ENCODE results near the gene SLC41A1.

SLC41A1 gene

DNA sequence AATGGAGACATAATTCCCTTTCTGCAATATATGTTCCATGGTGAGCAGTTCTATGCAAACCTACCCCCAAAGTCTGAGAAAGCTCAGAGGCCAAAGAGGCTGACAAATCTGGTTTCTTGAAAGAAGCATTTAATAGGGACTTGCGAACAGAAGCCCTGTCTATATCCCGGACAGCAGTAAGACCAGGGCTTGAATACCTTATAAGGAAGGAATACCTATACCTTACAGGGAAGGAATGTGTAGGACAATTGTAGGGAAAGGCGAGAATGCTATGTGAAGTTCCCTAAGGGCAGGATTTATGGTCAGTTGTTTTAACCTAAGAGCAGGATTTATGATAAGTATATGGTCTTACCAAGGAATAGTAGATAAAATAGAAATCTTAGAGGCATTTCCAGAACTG, 5.0 kb upstream of the SLC41A1 start:
- no peak for DNase-seq

DNA sequence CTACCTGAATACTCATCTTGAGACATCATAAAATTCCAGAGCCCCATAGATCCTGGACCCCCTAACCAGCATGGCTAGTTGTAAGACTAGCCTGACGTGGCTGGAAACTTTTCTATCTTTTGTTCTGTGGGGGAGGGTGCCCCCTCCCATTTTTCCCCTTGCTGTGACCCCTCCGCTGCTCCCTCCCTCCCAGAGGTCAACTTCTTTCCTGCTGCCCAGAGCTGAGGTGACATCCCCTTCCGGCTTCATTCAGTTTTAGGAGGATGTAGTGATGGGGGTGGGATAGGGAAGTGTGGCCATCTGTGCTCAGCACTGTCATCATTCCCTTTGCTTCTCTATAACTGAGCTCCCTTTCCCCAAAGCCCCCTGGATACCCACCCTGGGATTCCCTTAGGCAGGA, 4.4 kb upstream of the SLC41A1 start:
- no peak for DNase-seq

DNA sequence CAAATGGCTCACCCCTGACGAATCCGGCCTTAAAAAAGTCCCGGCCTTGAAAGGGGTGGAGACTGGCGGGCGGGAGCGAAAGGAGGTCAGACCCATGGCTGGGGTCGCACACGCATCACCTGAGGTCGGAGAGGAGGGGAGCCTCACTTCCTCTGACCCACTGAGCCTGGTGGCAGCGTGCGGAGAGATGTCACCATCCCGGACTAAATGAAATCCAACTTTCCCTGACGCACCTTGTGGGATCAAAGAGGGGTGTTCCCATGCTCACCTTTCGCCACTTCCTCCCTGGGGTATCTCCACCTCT, 709 bp upstream of the SLC41A1 start:
- no peak for DNase-seq

DNA sequence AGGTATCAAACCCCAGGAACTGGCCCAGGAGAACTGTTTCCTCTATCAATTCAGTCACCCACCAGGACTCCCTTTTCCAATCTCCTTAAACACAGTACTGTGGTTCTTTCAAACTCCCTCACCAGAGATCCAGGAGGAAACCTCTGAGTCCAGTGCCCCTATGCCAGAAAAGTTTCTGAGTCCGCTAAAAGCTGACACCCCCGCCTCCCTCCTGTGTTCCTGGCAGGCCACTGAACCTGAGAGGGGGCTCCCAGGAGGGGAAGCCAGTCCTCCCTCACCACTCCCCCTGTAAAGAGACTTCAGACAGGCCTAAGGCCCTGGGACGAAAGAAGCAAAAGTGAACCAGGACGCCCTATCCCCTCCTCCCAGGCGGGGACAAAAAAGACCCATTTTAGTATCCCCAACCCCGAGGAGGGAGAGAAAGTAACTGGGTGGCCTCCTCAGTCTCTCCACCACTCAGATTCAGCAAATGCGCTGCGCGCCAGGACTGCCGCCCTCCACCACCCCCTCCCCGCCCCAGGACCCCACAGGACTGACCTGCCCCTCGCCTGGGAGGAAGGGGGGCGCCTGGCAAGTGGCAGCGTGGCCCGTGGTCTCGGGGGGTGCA, 624 bp downstream of the SLC41A1 start:
- DNase-seq: no peak

DNA sequence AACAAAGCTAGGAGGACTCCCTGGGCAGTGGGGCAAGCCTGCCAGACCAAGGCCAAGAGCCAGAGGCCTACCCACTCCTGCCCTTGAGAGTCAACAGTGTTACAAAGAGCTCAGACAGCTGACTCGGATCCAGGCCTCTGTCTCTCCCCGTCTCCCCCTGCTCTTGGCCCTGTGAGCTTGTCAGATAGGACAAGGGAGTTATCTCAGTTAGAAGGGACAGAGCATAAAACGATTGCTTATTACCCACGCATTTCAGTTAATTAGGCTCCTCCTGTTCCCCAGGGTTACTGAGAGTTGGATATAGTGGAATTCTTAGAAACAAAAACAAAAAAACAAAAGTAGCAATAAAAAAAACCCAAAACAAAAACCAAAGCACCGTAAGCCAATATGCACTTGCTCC, 1.3 kb downstream of the SLC41A1 start:
- no peak for DNase-seq

DNA sequence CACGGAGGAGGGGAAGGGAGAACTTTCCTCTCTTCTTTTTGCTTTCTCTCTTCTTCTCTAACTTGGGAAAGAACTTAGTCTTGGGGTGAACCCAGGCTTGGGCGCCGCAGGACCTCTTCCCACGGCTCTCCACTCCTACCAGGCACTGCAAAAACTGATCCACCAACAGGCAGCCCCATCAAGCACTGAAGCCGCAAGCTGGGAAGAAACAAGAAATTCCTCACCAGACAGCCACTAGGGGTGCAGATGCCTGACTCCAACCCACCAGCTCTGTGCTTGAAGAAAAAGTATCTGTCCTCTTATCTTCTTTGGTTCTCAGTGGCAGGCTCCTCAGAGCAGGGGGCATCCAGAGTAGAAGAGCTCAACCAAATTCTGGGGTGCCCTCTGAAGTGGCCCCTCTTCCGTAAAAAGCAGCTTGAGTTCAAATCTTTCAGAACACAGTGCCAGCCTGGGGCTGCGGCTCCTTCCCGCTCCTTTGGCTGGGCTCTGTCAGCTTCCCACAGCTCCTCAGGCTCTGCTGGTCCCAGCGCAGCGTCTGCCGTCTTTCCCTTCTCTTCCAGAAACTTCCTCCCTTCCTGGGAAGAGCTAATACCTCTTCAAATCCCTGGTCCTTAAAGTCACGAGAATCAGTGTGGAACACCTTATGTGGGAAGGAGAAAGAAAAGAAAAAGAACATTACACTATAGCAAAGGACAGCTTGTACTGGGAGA, 2.4 kb downstream of the SLC41A1 start:
- DNase-seq: no peak

DNA sequence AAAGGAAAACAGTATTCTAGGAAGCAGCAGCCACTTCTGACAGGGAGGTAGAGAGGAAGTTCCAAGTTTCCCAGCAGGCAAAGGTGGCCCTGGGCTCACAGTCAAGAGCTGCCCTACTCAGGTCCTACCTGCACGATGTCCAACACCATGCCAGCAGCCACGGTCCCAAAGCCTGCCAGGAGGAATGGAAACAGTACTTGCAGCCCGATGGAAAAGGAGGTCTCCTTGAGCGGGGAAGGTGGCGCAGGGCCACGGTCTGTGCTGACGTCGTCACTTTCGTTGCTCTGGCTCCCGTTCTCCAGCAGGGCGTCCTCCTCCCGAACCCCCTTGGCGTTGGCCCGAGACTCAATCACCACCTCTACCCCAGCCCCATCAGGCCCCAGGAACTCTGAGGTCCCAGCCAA, 3.1 kb downstream of the SLC41A1 start:
- no peak for DNase-seq

DNA sequence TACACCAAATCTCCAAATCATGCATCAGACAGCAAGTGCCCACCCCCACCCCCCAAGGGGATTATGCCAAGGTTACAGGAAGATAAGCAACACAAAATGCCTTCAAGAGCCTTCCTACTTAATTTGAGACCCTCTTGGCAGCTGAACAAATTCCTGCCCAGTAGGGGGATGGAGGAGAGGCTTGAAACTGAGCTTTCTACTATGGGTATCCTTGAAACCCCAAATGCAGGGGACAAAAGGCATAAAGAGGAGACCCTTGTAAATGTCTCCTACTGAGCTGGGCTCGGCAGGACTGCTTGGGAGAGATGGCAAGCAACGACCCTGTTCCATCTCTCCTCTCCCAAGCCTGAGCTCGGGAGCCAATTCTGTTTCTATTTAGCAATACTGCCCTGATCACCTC, 3.5 kb downstream of the SLC41A1 start:
- no peak for DNase-seq

DNA sequence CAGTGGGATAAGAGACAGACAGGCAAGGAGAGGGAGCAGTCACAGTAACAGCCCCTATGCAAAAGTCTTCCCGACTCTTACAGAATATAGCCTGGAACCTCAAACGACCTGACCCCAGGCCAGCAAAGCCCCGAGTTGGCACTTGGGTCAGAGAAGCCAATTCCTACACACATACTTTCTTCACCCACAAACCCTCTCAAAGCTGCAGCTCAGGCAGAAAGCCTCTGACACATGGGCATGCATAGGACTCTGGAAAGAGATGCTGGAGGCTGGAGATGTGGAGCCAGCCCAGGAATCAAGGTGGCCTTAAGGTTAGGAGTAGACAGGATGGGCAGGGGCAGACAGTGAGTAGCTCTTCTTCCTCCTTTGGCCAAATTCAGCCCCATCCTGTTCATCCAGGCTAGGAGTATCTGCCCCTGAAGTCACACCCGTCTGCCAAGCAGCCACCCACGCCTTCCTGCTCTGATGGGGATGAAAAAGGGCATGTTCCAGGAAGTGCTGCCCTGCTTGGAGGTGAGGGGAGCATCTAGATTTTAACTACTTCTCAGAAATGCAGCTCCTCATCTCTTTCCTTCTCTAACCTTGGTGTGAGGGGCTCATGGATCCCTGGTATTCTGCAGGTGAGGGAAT, 7.8 kb downstream of the SLC41A1 start:
- DNase-seq: no peak

DNA sequence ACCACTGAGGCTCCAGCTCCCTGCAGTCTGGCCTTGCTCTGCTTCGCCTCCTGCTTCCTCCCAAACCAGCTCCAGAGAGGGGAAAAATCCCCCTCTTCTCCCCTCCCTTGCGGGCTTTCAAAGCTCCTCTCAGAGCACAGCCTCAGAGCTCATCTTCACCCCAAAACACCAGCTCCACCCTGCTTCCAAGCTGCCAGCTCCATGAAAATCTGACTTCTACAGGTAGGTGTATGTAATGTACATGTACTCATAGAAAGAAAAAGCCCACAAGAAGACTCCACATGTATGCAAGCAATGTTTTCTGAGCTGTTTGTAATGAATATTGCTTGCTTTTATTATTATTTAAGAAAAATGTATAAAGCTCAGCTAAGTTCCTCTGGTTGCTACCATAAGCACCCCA, 8.4 kb downstream of the SLC41A1 start:
- no peak for DNase-seq

DNA sequence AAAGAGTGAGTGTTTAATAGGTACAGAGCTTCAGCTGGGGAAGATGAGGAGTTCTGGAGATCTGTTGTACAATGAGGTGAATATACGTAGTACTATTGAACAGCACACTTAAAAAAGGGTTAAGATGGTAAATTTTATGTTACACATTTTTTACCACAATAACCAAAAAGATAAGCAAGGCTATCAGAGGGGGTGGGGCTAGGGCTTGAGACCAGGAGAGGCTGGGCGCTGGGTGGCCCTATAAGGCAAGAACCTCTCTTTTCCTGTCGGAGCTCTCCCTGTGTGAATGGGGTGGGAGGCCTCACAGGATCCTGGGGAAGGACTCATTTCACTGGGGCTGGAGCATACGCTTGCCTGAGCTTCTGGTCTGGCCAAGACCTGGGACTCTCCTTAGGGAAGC, 9.0 kb downstream of the SLC41A1 start:
- no peak for DNase-seq

DNA sequence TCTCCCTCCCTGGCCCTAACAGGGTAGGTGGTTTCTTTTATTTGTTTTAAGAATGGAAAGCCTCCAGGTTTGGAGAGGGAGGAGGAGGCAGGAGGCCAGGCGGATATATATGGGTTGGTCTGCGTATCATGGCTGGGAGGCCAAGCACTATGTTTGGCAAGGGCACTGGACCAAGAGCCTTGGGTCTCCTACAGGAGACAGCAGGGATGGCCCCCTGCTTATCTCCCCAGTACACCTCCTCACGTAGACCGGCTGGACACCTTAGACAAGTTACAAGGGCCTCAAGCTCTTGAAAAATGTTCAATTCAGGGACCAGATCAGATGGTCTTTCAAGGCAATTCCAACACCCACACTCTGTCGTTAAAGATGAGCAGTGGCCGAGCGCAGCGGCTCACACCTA, 10.9 kb downstream of the SLC41A1 start:
- no peak for DNase-seq

DNA sequence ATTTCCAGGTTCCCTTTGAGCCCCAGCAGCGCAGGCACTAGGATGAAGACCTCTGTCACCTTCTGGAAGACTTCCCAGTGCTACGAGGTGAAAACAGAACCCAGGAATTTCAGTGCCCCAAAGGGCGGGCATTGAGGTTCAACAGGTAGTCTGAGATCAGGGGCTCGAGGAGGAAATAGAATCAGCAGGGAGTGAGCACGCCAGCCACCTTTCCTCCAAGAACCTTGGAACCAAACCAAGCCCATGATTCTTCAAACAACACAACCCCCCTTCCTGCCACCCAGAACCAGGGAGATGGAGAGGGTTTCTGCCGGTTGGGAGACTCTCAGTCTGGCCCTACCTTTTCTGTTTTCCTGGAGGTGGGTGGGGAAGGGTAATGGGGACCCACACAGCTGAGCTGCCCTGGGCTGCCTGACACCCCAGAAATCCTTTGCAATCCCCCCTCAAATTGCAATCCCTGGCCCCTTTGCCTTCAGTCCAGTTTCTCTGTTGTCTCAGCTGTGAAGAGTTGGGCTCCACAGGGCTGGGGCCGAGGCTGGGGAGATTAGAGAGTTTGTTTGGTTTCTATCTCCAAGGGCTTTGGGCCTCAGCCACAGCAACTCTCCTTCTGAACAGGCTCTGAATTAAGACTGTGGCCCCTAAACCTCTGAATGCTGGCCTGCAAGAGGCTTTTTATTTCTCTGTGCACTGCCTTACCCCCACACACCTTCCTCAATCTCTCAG, 11.9 kb downstream of the SLC41A1 start:
- DNase-seq: no peak

DNA sequence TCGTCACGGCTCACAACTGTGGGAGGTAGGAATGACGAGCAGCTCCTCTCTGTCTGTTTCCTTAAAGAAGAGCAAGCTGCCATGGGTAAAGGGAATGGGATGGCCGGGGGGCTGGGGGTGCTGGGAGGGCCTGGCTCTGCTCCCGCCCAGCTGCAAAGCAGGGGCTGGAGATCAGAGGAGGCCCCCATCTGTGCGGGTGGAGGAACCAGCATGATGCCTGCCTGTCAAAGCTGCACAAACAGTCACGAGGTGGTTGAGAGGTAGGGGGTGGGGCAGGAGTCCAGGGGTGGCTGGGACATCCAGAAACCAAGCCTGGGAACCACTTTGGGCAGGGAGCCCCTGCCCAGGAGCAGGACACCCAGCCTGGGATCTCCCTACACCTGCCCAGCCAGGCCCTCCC, 12.6 kb downstream of the SLC41A1 start:
- no peak for DNase-seq

DNA sequence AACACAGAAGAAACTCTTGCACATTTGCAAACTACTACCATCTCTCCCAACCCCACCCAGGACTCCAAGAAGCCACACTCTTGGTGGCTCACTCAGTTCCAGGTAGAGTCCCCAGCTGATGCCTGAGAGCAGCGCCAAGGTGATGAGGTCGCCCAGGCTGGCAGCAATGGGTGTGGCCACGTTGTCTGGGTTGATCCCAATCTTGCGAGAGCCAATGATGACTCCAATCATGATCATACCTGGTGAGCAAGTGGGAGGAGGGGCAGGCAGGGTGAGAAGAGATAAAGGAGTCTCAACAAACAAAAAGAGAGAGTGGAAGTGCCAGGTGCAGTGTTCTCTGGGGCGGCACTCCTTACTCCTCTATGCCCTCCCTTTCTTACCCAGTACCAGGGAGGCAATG, 14.4 kb downstream of the SLC41A1 start:
- DNase-seq: no peak

DNA sequence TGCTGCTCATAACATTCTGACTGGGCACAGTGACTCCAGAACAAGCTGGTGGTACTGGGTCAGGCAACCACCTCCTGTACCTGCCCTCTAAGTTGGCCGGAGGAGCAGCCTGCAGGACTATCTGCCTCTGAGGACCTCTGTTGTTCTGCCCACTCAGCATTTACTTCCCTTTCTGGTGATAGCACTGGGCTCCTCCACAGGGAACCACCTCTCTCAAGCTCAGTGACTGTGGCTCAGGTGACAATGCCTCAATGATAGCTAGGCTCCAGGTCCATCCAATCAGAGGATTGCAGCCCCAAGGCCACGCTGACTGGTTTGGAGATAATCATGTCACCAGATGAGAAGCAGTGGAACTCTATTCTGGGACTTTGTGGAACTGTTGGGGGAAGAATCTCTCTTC, 15.8 kb downstream of the SLC41A1 start:
- DNase-seq: no peak

DNA sequence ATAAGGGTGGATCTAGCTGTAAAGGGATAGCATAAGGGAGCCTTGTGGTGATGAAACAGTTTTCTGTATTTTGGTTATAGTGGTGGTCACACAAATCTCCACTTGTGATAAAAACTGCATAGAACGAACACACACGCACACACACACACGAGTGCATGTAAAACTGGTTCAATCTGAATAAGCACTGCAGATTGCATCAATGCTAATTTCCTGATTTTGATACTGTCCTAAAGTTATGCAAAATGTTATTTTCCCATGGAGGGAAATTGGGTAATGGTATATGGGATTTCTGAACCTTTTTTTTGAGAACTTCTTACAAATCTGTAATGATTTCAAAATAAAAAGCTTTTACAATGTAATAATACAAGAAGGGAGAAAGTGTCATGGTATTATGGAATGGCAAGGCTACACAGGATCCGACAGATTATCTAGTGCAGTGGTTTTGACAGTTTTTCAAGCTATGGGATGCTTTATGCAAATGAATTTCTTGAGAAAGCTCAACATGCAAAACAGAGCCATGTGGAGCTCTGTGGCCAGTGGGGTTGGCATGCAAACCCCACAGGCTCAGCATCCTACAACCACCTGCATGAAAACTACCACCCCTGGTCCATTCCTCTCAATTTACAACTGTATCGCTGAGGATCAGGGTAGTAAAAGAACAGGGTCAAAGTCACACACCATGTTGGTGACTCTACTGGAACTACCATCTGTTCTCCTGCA, 18.8 kb downstream of the SLC41A1 start:
- DNase-seq: no peak

DNA sequence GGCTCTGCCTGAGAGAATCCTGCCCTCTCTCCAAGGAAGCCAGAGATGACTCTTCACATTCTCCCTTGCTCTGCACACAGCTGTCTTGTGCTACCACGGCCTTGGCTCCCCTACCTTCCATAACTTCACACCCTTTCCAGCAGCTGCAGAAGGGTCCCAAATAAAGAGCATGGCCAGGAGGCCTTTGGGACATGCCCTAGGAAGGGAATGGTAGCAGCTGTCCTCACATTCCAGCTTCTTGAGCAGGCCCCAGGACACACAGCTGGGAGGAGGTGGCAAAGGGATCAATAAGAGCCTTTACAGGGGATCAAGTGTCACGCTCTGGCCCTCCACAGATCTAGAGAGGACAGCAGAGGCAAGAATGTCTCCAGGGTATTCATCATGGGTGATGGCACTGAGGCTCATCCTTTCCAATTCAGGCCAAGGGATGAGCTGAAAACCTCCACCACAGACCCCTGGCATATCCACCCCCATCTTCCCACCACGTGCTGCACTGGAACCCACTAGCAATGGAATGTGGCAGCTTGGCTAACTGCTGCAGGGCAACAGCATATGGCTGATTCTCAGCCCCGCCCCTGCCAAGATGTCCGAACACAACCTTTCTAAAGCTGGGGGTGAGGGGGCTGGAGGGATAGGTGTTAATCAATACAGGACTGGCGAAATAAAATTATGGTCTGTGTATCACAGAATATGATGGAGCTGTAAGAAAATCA, 19.9 kb downstream of the SLC41A1 start:
- DNase-seq: no peak

DNA sequence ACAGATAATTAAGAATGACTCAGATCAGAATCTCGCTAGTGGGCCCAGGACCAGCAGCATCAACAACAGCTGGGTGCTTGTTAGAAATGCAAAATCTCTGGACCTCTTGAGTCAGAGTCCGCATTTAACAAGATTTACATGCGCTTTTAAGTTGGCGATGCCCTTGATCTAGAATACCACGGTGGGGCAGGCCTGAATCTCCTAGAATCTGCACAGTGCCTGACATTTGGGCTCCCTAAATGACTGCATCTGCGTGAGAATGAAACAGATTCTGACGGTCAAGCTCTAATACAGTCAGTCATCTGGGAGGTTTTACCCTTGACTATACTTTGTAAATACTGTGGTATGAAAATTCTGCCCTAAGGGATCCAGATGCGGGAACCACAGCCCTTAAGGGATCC, 20.5 kb downstream of the SLC41A1 start:
- no peak for DNase-seq

DNA sequence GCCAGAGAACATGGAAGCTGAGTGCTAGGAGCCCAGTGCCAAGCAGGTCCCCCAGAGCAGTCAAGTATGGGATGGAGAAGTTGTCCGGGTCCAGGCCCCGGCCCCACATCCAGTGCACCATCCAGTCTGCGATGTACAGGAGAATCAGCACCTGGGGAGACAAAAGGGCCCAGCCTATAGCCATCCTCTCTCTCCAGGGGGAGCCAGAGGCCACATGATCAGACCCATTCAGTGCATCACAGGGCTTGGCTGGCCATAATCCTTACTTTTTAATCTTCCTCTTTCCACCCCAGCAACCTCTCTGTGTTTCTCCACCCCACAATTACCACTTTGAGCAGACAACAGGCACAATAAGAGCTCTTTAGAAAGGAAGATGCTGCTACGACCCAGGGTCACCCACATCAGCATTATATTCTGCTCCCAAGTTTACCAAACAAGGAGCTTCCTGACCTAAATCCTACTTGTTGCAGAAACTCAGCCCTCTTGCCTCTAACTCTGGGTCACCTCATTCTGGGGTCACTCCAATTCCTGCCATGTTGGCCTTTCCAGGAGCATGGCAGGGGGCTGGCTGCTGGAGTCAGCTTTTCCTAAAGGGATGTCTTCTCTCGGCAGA, 21.3 kb downstream of the SLC41A1 start:
- DNase-seq: peak; percentile 14

DNA sequence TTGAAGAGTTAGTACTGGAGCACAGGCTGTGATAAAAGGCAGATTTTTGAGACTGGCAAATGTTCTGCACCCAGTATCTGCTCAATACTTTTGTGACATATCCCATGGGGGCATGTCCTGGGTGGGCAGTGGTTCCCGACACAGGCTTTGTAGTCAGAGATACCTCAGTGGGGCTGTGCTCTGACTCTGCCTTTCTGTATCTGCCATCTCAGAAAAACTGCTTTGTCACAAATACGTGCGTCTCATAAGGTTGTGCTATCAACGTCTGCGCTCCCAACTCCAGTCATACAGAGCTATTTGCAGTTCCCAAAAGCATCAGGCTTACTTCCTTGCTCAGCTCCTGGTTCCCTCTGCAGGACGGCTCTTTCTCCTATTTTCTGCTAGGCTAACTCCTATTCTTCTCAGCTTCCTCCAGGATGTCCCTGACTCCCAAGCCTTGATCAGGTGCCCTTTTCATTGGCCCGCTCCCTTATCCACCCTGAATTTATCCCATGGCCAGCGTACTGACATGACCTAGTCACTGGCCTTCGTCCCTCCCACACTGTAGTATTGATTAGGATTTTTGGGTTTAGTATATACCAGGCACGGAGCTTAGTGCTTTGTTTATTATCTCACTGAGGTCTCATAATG, 25.6 kb downstream of the SLC41A1 start:
- no peak for DNase-seq

DNA sequence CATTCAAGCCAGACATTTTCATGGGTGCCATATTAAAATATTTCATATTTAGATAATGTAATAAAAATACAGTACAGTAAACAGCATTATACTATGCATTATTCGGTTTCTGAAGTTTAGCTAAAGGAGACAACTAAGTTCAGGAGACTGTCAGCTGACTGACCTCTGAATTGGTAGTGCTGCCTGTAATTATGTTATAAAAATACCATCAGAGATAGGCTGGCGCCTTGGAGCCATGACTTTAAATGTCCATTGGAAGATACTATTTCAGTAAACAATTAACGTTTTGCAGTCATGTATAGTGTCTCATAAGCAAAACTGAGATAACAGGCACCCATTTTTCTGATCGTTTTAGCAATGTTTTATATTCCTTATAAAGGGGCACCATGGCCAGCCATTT, 26.4 kb downstream of the SLC41A1 start:
- DNase-seq: no peak
